Measurements from ENCODE around the gene MYPN. TPM values are rescaled to one million over a fixed set of nuclear protein-coding genes. Genes with fewer than 3 reads are reported as not detected.

MYPN gene
- total RNA-seq, 2 donors from 2014 or later = 2.3 TPM; not detected in 1

- no peak for TF ChIP-seq CTCF (IDR thresholded peaks at IDR 0.05)
- no peak for TF ChIP-seq POLR2A (IDR thresholded peaks at IDR 0.05)
- Histone ChIP-seq H3K27ac (no peak overlapping the region), H3K9me3 (no peaks in the 10 kb centered on the region), H3K4me3 (no peak overlapping the region), H3K36me3 (replicated peaks in 1 of 2; ENCODE audit: insufficient read depth in 1 of 2, low read depth in 2 of 2) (no peaks in the 10 kb centered on the region), H3K4me1 (no peaks in the 10 kb centered on the region), H3K27me3 (no peaks in the 10 kb centered on the region)
- DNase-seq = no peak
- ATAC-seq = no peak
- intact Hi-C loops (cut with DNase I) = loop anchor here (10.0 kb wide), 1 partner anchor 45 kb away; no protein-coding TSS in a partner anchor
- 95 to 96% methylated on average over 3 of the region's 3 CpGs for WGBS, 2 donors
Observed at GRCh38 chr10:68099736-68100135, 9.6 kb upstream of the MYPN start.

DNA sequence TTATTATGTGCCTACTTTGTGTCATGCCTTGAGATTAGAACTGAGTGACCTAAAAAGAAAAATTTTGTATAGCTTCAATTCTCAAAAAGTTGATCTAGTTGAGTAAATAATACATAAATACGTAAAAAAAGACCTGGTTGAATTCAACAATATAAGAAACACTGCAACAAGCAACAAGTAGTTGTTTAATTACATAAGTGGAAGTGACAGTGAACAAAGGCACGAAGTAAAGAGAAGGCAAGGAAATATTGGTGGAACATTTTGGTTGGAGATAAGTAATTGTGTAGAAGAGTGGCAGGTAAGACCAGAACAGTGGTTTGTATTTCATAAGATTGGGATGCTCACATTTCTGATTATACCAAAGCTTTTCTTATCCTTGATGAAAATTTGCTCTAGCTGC, 8.2 kb upstream of the MYPN start:
- intact Hi-C loops (cut with DNase I) = no loop called here
- no peaks in the 10 kb centered on the region for H3K9me3 ChIP-seq
- 68 to 73% methylated on average over 2 of the region's 2 CpGs for WGBS, 2 donors
- ATAC-seq = no peak
- H3K27ac ChIP-seq = no peak overlapping the region
- H3K4me3 ChIP-seq = no peak overlapping the region
- H3K36me3 ChIP-seq (replicated peaks in 1 of 2; ENCODE audit: insufficient read depth in 1 of 2, low read depth in 2 of 2) = no peaks in the 10 kb centered on the region
- TF ChIP-seq POLR2A (IDR thresholded peaks at IDR 0.05) = no peak
- TF ChIP-seq CTCF (IDR thresholded peaks at IDR 0.05) = no peak
- no peak for DNase-seq
- H3K4me1 ChIP-seq = peaks cover 8% of the 10 kb centered on the region
- H3K27me3 ChIP-seq = no peaks in the 10 kb centered on the region

DNA sequence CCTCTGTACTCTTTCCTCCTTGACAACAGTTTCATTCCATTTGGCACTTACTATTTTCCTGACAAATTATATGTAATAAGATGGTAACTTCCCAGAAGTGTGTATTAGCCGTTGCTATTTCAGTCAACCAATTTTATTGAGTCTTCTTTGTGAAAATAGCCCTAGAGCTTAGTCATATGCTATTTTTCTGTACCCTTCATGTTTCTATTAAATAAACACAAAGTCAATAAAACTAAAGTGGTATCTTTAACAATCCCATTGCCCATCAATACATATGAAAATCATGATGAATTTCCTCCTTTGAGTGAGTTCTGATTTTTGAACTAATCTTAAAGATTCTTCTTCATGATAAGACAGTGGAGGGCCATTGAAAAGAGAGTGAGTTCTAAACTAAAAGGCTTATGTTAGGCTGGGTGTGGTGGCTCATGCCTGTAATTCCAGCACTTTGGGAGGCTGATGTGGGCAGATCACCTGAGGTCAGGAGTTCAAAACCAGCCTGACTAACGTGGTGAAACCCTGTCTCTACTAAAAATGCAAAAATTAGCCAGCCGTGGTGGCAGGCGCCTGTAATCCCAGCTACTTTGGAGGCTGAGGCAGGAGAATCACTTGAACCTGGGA, 5.9 kb upstream of the MYPN start:
- DNase-seq (no peak), ATAC-seq (no peak)
- Histone ChIP-seq H3K4me1 (peaks cover 15% of the 10 kb centered on the region), H3K9me3 (no peaks in the 10 kb centered on the region), H3K4me3 (no peak overlapping the region), H3K27me3 (no peaks in the 10 kb centered on the region), H3K36me3 (replicated peaks in 1 of 2; ENCODE audit: insufficient read depth in 1 of 2, low read depth in 2 of 2) (no peaks in the 10 kb centered on the region), H3K27ac (no peak overlapping the region)
- intact Hi-C loops (cut with DNase I) = no loop called here
- WGBS, 2 donors = 89 to 95% methylated on average over 4 of the region's 4 CpGs
- TF ChIP-seq POLR2A (IDR thresholded peaks at IDR 0.05) = no peak
- no peak for TF ChIP-seq CTCF (IDR thresholded peaks at IDR 0.05)

GRCh38 chr10:68103901-68104300, 5.4 kb upstream of the MYPN start:
- Histone ChIP-seq H3K36me3 (replicated peaks in 1 of 2; ENCODE audit: insufficient read depth in 1 of 2, low read depth in 2 of 2) (no peaks in the 10 kb centered on the region), H3K9me3 (no peaks in the 10 kb centered on the region), H3K4me1 (peaks cover 15% of the 10 kb centered on the region), H3K27ac (no peak overlapping the region), H3K27me3 (no peaks in the 10 kb centered on the region), H3K4me3 (no peak overlapping the region)
- ATAC-seq (no peak), DNase-seq (no peak)
- intact Hi-C loops (cut with DNase I) = no loop called here
- WGBS, 2 donors = 88 to 95% methylated on average over 3 of the region's 3 CpGs
- TF ChIP-seq POLR2A (IDR thresholded peaks at IDR 0.05) = no peak
- TF ChIP-seq CTCF (IDR thresholded peaks at IDR 0.05) = no peak

DNA sequence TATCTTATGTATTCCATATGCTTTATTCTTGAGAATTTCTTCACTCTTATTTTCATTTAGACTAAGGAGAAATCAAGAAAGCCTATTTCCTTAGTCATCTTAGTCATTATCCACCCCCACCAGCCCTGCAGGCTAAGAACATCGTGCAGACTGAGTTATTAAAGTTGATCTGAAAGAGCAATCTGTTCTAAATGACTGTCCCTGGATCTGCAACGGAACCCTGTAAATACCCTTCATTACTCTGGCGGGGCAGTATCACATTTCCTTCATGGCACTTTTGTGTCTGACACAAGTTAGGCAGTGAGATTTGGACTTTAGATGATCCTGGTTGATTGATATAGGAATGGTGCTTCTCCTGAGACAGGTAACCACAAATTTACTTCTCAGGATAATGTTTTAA, 3.5 kb upstream of the MYPN start:
- Histone ChIP-seq H3K27me3 (no peaks in the 10 kb centered on the region), H3K9me3 (no peaks in the 10 kb centered on the region), H3K4me1 (peaks cover 15% of the 10 kb centered on the region), H3K4me3 (no peak overlapping the region), H3K36me3 (replicated peaks in 1 of 2; ENCODE audit: insufficient read depth in 1 of 2, low read depth in 2 of 2) (no peaks in the 10 kb centered on the region), H3K27ac (no peak overlapping the region)
- DNase-seq (no peak), ATAC-seq (no peak)
- TF ChIP-seq POLR2A (IDR thresholded peaks at IDR 0.05) (no peak), CTCF (IDR thresholded peaks at IDR 0.05) (no peak)
- intact Hi-C loops (cut with DNase I) = no loop called here
- WGBS, 2 donors = 51 to 55% methylated on average over 3 of the region's 3 CpGs

Data from body of pancreas (tissue), 4 donors.